ENCODE measurements around the gene PSMC1.

- TF ChIP-seq POLR2A (IDR thresholded peaks at IDR 0.05) (no peak), CTCF (IDR thresholded peaks at IDR 0.05) (no peak)
These were observed 44.8 kb downstream of the PSMC1 start for GRCh38 chr14:90301122-90301521.
